Prostate gland (tissue), 2 donors: Measurements from ENCODE around the gene COQ2.

Experiments
- CTCF ChIP-seq, 4 experiments: fragments of 200-600 bp in 2 of 4; fragments of 450-650 bp in 2 of 4; sonication (generic) in 2 of 4; IDR thresholded peaks; 1 replicate in 3 of 4; 2 replicates in 1 of 4; pipeline ENCODE4 v1.5.1; 2016 to 2019; ENCODE audit warnings: antibody characterized with exemption in 4 of 4, mild to moderate bottlenecking in 2 of 4, moderate library complexity in 2 of 4
- POLR2AphosphoS5 ChIP-seq: sonication (generic); formaldehyde crosslinking; IDR thresholded peaks from one replicate; pipeline ENCODE4 v1.6.1; 2017; ENCODE audit warnings: antibody characterized with exemption

- no peak for TF ChIP-seq CTCF (IDR thresholded peaks at IDR 0.05)
- TF ChIP-seq POLR2AphosphoS5: no peak
These were observed 60.8 kb downstream of the COQ2 start for GRCh38 chr4:83223781-83224180.
